HG02763 (cell line): Measurements from ENCODE around the gene TMEM30B.
"Not testable (repeated sequence)": the region's sequence is repeated elsewhere in the genome, so short reads cannot be mapped to it uniquely, and the experiment has no call there.

ENCODE experiments used
- ATAC-seq: cut with Tn5 transposase; IDR thresholded peaks from one replicate; pipeline ENCODE4 v1.9.1; 2021; ENCODE audit warnings: mild to moderate bottlenecking, moderate library complexity; ENCODE audit not compliant: unreplicated experiment

Gene TMEM30B, protein sequence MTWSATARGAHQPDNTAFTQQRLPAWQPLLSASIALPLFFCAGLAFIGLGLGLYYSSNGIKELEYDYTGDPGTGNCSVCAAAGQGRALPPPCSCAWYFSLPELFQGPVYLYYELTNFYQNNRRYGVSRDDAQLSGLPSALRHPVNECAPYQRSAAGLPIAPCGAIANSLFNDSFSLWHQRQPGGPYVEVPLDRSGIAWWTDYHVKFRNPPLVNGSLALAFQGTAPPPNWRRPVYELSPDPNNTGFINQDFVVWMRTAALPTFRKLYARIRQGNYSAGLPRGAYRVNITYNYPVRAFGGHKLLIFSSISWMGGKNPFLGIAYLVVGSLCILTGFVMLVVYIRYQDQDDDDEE

DNA sequence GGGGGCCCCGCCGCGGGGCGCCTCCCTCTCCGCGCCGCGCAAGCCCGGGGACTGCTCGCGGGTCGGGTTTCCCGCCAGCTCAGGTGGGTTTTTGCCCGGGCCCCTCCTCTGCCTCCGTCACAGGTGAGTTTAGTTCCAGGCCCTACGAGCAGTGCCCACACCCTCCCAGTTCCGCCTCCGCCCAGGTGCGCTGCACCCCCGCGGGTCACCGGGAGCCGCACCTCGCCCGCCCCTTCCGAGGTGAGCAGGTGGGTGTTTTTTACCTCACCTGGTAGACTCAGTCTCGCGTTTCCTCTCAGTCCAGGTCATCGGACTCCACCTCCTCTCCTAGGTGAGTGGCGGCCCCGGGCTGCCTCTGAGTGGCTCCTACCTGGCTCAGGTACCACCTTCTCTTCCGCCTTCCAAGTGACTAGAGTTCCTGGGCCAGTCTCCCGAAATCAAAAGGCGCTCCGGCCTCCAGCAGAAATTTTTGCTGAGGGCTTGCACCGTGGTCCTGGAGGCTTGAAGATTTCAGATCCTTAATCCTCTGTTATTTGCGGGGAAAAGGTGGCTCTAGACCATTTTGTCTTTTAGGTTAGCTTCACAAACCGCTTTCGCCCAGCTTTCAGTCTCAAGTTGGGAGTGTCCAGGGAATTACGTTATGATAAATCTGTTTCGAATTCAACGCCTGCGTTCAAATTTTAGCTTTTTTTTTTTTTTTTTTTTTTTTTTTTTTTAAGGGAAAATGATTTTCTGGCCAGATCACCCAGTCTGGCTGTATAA lies at the start of gene TMEM30B:
Gene TMEM30B (minus strand): TSS at position 153 of the 762 bp plus-strand sequence. CDS start 191 bp downstream, outside the sequence.
- no peak for ATAC-seq

DNA sequence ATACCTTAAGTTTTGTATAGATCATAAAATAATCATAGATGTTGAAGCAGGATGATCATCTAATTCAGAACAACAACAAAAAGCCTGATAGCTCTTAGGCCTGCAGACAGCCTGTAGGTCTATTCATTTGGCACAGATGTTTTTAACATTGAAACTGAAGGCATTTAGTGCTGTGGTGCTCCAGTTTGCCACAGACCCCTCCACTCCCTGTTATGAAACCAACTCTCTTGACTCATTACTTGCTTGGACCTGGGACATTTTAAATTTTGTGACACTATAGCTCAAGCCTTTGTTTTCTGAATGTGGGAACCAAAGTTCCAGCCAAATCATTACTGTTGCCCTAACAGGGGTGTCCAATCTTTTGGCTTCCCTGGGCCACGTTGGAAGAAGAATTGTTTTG lies 49.4 kb upstream of the TMEM30B start:
- no peak for ATAC-seq

DNA sequence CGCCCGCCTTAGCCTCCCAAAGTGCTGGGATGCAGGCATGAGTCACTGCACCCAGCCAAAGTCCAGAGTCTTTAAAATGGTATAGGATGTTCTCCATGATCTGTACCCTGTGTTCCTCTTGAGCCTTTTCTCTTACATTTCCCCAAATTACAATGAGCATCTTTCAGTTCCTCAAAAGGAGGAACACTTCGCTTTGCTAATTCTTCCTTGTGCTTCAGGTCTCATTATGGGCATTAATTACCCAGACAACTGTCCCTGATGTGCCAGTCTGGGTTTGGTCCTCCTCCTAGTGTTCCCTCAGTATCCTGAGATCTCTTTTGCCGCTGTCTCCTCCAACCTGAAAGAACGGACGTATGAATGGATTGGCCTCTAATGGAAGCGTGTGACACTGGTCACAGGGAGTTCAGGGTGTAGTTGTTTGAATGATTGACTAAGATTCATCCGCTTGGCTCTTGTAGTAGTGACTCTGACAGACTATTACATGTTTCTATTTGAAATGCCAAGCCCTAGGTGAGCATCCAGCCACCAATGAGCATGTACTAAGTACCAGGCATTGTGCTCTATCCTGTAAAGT lies 48.4 kb upstream of the TMEM30B start:
- ATAC-seq = no peak

DNA sequence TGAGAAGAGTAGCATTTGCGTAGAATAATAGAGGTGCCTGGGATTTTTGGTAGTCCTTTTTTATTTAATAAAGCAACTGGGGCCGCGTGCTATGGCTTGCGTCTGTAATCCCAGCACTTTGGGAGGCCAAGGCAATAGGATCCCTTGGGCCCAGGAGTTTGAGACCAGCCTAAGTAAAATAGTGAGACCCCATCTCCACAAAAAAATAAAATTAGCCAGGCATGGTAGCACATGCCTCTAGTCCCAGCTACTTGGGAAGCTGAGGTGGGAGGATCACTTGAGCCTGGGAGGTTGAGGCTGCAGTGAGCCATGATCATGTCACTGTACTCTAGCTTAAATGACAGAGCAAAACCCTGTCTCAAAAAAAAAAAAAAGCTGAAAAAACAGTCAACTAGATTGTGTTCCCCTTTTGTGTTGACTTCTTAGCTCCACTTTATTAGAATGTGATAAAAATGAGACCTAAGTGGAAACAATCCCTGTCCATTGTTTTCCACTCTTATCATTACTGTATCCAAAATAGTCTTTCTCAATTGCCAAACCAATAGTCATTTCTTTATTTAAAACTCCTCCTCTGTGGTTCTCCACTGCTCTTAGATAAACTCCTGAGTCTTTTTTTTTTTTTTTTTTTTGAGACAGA lies 47.6 kb upstream of the TMEM30B start:
- no peak for ATAC-seq

DNA sequence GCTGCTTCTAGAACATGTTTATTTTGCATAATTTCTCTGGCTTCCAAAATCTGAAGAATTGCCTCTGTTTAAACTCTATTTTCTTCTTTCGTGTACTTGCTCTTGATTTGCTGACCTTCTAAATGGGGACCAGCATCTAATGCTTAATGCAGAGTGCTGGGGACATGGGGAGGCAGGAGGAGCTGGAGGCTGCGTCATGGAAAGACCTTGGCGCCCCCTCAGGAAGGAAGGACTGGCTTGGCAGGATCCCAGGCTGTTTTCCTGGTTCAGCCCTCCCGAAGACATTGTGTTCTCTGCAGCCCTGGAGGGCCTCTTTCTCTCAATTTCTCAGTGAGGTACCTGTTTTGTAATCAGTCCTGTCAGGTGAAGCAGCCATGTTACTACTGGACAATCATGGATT lies 45.7 kb upstream of the TMEM30B start:
- ATAC-seq = no peak

DNA sequence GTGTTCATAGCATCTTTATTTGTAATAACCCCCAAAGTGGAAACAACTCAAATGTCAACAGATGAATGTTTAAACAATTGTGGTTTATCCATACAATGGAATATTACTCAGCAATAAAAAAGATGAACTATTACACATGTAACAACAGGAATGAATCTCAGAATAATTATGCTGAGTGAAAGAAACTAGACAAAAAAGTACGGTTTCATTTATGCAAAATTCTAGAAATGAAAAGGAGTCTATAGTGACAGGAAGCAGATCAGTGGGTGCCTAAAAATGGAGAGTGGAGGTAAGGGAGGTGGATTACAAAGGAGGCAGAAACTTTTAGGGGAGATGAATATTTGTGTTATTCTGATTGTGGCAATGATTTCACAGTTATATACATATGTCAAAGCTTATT lies 45.0 kb upstream of the TMEM30B start:
- no peak for ATAC-seq

DNA sequence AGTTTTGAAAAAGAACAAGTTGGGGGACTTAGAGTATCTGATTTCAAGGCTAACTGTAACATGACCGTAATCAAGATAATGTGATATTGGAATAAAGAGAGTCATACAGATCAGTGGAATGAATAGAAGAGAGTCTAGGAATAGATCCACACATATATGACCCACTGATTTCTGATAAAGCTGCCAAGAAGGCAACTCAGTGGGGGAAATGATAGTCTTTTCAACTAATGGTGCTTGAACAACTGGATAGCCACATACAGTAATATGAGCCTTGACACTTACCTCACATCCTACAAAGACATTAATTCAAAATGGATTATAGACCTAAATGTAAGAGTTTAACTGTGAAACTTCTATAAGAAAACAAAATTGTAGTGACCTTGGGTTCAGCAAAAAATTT lies 44.0 kb upstream of the TMEM30B start:
- ATAC-seq = no peak

DNA sequence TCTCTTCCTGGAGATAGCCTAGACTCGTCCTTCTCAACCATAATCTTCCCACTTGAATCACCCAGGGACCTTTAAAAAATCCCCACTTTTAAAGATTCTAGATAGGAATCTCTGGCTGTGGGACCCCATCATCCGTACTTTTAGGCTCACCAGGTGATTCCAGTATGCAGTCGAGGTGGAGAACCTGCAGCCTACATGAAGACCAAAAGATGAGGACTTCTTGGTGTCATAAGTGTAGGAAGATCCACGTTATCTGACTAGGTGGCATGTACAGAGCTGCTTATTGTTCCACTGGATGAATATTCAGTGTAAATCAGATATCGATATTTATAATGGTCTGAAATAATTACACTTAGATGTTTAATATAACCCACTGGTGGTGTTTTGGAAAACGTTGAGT lies 42.8 kb upstream of the TMEM30B start:
- ATAC-seq = no peak

DNA sequence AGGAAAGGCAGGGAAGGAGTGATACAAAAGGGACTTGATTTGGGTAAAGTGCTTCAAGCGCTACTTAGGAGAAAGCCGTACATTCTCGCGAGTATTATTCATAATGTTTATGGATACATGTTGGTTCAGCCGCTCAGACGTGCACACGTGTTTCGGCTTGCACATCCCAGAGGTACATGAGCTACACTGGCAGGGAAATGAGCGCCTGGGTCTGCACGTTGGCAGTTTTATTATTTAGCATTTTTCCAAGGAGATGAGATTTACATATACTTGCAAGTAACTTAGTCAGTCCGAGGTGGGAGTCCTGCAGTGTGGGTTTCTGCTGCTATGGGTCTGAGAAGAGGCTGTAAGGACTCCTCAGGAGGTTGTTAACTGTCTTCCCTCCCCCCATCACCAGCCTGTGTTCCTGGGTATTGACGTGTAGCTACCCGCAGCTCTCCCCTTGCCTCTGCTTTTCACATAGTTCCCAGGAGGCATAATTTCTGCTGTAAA lies 41.7 kb upstream of the TMEM30B start:
- no peak for ATAC-seq

DNA sequence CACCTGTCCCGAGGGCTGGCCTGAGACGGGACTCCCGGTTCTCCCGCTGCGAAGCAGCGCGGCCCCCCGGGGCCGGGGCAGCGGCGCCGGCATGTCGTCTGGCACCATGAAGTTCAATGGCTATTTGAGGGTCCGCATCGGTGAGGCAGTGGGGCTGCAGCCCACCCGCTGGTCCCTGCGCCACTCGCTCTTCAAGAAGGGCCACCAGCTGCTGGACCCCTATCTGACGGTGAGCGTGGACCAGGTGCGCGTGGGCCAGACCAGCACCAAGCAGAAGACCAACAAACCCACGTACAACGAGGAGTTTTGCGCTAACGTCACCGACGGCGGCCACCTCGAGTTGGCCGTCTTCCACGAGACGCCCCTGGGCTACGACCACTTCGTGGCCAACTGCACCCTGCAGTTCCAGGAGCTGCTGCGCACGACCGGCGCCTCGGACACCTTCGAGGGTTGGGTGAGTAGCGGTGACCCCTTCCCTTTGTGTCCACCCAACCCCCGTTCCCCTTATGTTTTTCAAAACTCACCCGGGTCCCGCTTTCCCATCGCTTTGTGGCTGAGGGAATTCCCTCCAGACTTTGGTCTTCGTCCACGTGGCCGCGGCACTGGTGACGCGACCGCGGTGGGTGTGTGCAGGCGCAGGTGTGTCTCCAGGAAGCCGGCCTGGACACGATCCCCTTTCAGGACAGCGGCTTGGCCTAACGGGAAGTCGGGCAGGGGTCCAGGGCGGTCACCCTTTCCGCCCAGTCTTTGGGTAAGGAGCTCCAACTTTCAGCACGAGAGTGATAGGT lies 41.1 kb upstream of the TMEM30B start:
- no peak for ATAC-seq

DNA sequence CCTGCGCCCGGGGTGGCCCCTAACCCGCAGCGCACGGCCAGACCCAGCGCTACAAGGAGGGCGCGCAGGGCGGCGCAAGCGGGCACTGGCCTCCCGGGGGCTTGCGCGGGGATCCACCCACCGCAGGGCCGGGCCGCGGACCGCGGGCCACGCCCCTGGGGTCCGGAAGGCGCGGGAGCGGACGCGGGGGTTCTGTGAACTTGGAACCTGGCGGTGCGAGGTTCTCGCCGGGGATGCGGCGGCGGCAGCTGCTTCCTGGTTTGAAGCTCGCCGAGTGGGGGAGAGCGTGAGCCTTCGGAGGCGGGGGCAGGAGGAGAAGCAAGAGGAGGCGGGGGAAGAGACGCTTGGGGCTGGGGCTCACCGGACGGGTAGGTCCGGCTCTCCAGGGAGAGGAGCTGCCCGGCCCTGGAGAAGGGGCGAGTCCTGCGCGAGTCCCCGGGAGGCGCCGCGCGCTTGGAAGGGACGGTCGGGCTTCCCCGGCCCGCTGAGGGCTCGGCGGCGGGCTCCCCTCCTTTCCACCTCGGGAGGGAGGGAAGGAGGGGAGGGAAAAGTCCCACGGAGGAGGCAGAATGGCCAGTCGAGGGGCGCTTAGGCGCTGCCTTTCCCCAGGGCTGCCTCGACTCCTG lies 40.4 kb upstream of the TMEM30B start, which contains the start of gene PRKCH:
Gene PRKCH (plus strand): TSS at position 195 of the 626 bp plus-strand sequence. CDS start 523 bp downstream, outside the sequence.
- ATAC-seq = peak; percentile 61

DNA sequence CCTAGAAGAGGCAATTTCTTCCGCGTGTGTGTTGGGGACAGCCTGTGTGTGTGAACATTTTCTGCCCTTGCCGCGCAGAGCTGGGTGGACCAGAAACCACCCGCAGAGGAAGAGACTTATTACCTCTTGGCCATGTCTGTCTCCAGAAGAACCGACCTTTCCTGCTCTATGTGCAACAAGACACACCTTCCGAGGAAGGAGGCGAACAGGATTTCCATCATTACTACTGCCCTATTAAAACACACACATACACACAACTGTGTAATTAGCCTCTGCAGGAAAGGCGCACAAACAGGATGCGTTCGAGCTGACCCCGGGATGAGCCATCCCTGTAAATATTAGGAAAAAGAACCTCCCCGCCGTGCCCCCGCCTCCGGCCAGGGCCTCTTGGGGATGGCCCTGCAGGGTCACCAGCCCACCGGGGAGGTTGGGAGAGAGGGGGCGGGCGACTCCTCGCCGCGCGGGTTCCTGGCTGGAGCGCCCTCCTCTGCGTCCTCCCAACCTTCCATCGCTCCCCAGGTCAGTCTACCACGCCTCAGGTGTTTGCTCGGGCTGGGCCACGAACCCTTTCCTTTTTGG lies 39.8 kb upstream of the TMEM30B start:
- ATAC-seq = no peak

DNA sequence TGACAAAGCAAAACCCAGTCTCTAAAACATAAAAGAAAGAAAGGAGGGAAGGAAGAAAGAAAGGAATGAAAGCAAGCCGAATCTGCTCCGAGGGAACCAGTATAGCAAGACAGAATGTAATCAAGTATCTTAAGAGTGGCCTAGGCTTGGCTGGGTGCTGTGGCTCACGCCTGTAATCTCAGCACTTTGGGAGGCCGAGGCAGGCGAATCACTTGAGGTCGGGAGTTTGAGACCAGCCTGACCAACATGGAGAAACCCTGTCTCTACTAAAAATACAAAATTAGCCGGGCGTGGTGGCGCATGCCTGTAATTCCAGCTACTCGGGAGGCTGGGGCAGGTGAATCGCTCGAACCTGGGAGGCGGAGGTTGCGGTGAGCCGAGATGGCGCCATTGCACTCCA lies 39.0 kb upstream of the TMEM30B start:
- ATAC-seq = not testable (repeated sequence)

DNA sequence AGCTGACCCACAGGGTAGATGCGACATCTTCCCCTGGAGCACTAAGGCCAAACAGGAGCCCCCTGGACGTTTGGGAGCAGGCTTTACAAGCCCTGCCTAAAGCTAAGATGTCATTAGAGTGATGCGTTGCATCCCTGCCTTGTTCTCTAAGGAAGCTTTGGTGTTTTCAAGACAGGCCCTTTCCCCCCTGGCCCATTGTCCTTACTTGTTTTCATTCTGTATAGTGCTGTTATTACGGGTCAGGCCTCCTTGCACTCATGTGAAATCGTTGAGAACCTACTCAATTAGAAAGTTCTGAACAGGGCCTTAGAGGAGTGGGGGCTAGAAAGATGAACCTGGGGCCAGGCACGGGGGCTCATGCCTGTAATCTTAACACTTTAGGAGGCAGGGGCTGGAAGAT lies 38.6 kb upstream of the TMEM30B start:
- no peak for ATAC-seq

DNA sequence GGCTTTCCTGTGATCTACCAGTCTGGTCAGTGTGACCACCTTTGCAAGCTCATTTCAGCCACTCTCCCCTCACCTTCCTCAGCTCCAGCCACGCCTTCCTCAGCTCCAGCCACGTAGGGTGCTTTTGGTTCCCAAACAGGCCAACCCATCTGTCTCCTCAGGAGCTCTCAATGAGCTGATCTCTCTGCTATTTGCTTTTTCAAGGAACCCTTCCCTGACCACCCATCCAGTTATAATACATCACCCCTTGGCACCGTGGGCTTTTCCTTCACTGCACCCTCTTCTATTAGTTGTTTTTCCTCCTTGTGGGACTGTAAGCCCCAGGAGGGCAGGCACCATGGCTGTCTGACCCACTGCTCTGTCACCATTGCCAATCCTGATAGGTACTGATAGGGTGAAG lies 37.9 kb upstream of the TMEM30B start:
- no peak for ATAC-seq

DNA sequence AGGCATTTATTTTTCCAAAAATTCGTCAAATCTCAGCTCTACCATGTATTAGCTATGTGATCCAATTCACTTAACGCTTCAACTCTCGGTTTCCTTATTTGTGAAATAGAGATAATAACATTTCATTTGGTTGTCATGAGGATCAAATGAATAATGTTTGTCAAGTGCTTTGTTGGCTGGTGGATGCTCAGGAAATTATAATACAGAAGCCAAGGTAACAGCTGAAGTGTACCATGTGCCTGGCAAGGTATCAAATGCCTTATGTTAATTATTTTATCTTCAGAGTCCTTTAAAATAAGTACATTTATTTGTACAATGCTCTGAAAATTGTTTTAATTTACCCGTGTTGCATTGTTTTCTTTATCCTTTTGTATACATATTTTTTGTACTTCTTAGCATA lies 34.2 kb upstream of the TMEM30B start:
- ATAC-seq = no peak

DNA sequence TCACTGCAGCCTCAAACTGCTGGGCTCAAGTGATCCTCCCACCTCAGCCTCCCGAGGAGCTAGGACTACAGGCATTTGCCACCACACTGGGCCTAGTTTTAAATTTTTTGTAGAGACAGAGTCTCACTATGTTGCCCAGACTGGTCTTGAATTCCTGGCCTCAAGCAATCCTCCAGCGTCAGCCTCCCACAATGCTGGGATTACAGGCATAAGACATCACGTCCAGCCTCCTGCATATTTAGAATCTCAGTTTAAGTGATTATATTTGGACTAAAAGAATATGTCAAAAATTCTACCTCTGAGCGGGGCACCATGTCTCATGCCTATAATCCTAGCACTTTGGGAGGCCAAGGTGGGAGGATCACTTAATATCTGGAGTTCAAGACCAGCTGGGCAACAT lies 27.6 kb upstream of the TMEM30B start:
- not testable (repeated sequence) for ATAC-seq

DNA sequence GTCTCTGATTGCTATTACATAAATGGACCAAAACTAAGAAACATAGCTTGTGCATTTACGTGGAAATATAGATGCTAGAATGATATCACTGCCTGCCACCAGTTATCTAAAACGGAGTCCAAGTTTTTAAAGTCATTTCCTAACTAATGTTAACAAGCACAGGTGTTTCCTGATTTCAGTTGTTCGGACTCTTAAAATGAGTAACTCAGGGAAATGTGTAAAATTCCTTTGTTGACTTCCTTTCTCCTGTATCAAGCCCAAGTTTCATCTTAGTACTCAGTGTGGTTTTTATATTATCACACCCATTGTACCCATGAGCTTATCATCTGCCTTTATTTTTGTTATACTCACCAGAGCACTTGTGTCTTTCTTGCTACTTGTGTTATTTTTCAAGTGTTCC lies 27.1 kb upstream of the TMEM30B start:
- ATAC-seq = no peak

DNA sequence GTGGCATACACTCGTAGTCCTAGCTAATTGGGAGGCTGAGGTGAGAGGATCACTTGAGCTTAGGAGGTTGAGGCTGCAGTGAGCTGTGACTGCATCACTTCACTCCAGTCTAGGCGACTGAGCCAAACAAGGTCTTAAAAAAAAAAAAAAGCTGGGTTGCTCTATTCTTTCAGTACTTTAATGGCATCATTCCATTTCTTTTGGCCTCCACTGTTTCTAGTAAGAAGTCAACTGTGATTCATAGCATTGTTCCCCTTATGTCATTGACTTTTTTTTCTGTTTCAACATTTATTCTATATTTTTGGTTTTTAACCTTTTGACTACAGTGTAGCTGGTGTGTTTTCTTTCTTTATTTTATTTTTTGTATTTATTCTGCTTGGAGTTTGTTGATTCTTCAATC lies 23.6 kb upstream of the TMEM30B start:
- ATAC-seq = no peak

DNA sequence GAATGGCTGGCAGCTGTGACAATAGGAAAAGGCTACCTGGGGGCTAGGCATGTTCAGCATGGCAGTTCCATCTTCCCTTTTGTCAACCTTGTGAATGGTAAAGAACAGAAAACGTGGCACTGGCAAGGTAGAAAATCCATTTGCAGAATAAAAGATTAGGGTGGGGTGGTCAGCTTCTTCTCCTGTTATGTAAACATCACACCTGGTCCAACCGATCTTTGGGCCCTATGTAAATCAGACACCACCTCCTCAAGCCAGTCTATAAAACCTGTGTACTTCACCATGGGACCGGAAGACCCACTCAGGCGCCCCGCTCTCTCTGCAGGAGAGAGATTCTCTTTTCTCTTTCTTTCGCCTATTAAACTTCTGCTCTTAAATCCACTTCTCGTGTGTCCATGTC lies 19.6 kb upstream of the TMEM30B start:
- no peak for ATAC-seq
